Endometrial microvascular endothelial cells (primary cell): ENCODE data around the gene TEX9. TPM values are rescaled to one million over a fixed set of nuclear protein-coding genes. Genes with fewer than 3 reads are reported as not detected.
"Not testable (repeated sequence)": the region's sequence is repeated elsewhere in the genome, so short reads cannot be mapped to it uniquely, and the experiment has no call there.

Experiments used
- in situ Hi-C: cut with HindIII; loops from 2 replicates; pipeline ENCODE4 v1.10.0; 2017; ENCODE audit warnings: low sequenced_read_pairs, low pct_unique_long_range_greater_than_20kb; ENCODE audit errors: inconsistent ontology term
- total RNA-seq: library from RNA; depleted of rRNA; stranded (reverse); fragments of >200 nt; gene quantifications from one replicate; pipeline ENCODE4 v1.2.3, GENCODE V29; 2015; ENCODE audit errors: inconsistent ontology term

The TEX9 gene
- total RNA-seq, 1 donor from 2014 or later: 0.09 TPM

DNA sequence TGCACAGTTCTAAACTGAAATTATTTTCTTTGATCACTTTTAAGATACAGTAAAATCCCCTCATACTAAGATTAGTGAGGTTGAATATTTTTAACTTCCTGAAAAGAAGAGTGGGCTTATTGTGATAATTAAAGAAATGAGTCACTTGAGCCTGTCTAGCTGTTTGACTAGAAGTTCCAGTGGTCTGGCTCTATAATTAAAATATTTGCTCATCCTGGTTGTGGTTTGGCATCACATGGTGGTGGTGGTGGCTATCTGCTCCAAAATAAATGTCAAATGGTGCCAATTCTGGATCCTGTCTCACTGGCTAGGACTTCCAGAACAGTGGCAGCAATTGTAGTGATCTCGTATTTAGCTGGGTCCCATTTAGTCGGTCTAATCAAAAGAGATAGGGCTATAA lies 8.6 kb upstream of the TEX9 start:
- in situ Hi-C loops: no loop called here

DNA sequence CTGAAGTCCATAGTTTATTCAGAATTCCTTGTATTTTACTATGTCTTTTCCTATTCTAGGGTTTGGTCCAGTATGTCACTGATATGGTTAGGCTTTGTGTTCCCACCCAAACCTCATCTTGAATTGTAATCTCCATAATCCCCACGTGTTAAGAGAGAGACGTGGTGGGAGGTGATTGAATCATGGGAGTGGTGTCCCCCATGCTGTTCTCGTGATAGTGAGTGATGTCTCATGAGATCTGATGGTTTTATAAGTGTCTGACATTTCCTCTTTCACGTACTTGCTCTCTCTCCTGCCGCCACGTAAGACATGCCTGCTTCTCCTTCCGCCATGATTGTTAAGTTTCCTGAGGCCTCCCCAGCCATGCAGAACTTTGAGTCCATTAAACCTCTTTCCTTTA lies 6.6 kb upstream of the TEX9 start:
- in situ Hi-C loops: no loop called here

DNA sequence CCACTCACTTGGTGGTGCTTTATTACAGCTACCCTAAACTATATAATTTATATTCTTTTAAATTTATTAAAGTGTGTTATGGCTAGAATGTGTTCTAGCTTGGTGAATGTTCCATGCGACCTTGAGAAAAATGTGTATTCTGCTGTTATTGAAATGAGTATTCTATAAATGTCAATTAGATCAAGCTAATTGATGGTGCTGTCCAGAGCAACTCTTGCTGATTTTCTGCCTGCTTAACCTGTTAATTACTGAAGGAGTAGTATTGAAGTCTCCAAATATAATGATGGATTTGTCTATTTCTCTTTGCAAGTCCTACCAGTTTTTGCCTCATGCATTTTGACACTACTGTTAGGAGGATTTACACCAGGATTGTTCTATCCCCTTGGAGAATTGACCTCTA lies 3.2 kb upstream of the TEX9 start:
- in situ Hi-C loops: no loop called here

GRCh38 chr15:56366211-56366610 lies 985 bp downstream of the TEX9 start:
- in situ Hi-C loops: no loop called here

GRCh38 chr15:56367156-56367555 lies 1.9 kb downstream of the TEX9 start:
- in situ Hi-C loops: no loop called here

GRCh38 chr15:56369234-56369633 lies 4.0 kb downstream of the TEX9 start:
- in situ Hi-C loops: no loop called here

- in situ Hi-C loops: no loop called here
Measured at GRCh38 chr15:56371495-56372147, 6.4 kb downstream of the TEX9 start.

DNA sequence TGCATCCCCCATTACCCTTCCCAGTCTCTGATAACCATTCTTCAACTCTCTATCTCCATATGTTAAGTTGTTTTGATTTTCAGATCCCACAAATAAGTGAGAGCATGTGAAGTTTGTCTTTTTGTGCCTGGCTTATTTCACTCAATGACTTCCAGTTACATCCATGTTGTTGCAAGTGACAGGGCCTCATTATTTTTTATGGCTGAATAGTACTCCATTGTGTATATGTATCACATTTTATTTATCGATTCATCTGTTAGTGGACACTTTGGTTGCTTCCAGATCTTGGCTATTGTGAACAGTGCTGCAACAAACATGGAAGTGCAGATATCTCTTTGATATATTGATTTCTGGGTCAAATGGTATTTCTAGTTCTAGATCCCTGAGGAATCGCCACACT lies 9.5 kb downstream of the TEX9 start:
- in situ Hi-C loops: not testable (repeated sequence)

DNA sequence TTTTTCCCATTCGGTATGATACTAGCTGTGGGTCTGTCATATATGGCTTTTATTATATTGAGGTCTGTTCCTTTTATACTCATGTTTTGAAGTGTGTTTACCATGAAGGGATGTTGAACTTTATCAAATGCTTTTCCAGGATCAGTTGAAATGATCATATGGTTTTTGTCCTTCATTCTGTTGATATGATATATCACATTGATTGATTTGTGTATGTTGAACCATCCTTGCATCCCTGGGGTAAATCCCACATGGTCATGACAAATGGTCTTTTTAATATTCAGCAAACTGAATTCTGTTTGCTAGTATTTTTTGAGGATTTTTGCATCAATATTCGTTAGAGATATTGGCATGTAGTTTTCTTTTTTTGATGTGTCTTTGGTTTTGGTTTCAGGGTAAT lies 12.6 kb downstream of the TEX9 start:
- in situ Hi-C loops: not testable (repeated sequence)

- in situ Hi-C loops: no loop called here
Measured at GRCh38 chr15:56383010-56383409, 17.8 kb downstream of the TEX9 start.

DNA sequence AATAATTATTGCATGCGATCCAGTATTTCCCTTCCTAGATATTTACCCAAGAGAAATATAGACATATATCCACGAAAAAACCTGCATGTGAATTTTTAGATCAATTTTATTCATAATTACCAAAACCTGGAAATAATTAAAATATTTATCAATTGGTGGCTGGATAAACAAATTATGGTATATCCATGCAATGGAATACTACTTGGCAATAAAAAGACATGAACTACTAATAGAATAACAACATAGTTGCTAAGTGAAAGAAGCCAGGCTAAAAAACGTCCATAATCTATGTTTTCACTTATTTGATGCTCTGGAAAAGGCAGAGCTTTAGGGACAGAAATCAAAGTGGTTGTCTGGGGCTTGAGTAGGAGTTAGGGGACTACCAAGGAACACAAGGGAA lies 20.7 kb downstream of the TEX9 start:
- in situ Hi-C loops: no loop called here

- in situ Hi-C loops: no loop called here
Measured at GRCh38 chr15:56390739-56391267, 25.6 kb downstream of the TEX9 start.

DNA sequence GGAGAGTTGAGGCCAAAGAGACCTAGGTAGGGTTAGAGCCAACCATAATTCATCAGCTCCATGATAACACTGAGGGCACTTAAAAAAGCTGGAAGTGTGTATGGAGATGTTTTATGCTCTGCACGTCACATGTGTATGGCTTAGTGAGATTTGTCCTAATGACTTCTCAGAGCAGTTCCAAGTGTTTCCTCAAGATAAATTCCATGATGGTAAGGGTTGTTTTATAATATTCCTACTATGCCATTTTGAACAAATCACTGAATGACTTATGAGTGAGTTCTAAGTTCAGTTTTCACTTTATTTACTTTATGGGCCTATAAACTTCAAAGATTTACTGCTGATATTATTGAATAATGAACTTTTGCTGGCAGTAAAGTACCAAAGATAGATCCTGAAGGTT lies 28.1 kb downstream of the TEX9 start:
- in situ Hi-C loops: no loop called here

GRCh38 chr15:56394909-56395308 lies 29.7 kb downstream of the TEX9 start:
- in situ Hi-C loops: no loop called here

DNA sequence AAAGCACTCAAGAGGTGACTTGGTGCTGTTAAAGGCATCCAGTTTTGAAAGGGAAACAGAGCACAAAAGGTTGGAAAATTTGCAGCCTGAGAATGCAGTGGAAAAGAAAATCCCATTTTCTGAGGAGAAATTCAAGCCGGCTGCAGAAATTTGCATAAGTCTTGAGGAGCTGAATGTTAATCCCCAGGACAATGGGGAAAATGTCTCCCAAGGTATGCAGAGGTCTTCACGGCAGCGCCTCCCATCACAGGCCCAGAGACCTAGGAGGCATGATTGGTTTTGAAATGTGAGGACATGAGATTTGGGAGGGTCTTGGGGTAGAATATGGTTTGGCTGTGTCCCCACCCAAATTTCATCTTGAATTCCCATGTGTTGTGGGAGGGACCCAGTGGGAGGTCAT lies 32.1 kb downstream of the TEX9 start:
- in situ Hi-C loops: not testable (repeated sequence)

DNA sequence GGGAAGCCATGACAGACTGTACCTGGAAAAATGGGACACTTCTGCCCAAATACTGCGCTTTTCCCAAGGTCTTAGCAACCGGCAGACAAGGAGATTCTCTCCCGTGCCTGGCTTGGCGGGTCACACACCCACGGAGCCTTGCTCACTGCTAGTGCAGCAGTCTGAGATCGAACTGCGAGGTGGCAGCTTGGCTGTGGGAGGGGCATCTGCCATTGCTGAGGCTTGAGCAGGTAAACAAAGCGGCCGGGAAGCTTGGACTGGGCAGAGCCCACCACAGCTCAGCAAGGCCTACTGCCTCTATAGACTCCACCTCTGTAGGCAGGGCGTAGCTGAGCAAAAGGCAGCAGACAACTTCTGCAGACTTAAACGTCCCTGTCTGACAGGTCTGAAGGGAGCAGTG lies 34.0 kb downstream of the TEX9 start:
- in situ Hi-C loops: not testable (repeated sequence)

GRCh38 chr15:56410721-56411120 lies 45.5 kb downstream of the TEX9 start:
- in situ Hi-C loops: no loop called here

DNA sequence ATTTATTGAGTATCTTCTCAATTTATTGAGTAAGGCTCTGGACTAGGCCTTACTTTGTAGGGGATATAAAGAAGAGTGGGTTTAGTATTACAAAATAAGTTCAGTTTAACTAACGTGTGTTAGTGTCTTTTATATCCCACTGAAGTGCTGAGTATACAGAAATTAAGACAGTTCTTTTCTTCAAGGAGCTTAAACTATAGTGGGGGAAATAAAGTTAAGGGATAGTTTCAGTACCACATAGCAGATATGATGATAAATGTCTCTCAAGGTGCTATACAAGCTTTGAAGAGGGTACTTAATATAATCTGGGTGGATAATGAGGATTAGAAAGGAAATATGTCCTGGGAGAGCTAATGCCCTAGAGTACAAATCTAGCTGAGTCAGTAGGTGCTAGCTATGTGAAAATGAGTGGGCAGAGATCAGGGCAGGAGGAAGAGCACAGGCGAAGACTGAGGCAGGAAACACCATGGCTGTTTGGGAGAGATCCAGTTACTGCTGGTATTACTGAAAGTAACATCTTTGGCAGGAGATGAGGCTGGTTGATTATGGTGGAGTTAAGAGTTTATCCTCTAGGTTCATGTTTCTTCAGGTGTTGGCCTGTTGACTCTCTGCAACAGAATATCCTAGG lies 46.0 kb downstream of the TEX9 start:
- in situ Hi-C loops: no loop called here

DNA sequence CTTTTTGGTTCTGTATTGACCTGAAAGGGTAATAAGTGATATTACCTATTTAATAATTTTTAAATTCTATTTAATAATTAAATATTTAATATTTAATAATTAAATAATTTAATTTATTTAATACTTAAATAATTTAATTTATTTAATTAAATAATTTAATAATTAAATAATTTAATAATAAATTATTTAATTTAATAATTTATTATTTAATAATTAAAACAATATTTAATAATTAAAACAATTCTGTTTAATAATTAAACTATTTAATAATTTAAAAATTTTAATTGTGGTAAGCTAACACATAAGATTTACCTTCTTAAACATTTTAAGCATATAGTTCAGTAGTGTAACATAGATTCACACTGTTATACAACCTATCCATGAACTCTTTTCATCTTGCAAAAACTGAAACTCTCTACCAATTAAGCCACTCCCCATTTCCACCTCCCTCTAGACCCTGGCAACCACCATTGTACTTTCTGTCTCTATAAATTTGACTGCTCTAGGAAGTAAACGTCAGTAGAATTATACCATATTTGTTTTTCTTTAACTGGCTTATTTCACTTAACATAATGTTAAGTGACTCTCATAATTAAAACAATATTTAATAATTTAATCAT lies 48.0 kb downstream of the TEX9 start:
- in situ Hi-C loops: not testable (repeated sequence)

- in situ Hi-C loops: no loop called here
Measured at GRCh38 chr15:56425276-56425675, 60.0 kb downstream of the TEX9 start.
